Brain microvascular endothelial cell (primary cell): ENCODE measurements around the gene IST1.
A peak's percentile ranks its signal among the peaks of the same experiment; 100 is the strongest.

ENCODE experiments used
- DNase-seq: peaks from one replicate; pipeline ENCODE4 v3.0.0-alpha.2; 2020
- H3K27ac ChIP-seq: fragments of 250-450 bp; sonication (Bioruptor Pico); 2 replicates; pipeline ENCODE4 v1.5.1; 2020; ENCODE audit warnings: mild to moderate bottlenecking, moderate library complexity
- H3K27me3 ChIP-seq: fragments of 250-450 bp; sonication (Bioruptor Pico); replicated peaks from 2 replicates; pipeline ENCODE4 v1.5.1; 2020; ENCODE audit warnings: mild to moderate bottlenecking
- H3K36me3 ChIP-seq: fragments of 250-450 bp; sonication (Bioruptor Pico); replicated peaks from 2 replicates; pipeline ENCODE4 v1.5.1; 2020; ENCODE audit warnings: mild to moderate bottlenecking
- H3K4me3 ChIP-seq: 2 replicates; pipeline ENCODE4 v1.5.1; 2011; ENCODE audit warnings: low read depth, mild to moderate bottlenecking, control low read depth, low read length, moderate library complexity
- in situ Hi-C: cut with HindIII; loops from 2 replicates; pipeline ENCODE4 v1.10.0; 2017; ENCODE audit warnings: low sequenced_read_pairs, low pct_ligation_motif_present
- TF ChIP-seq, protein P1 (sequence below): IDR thresholded peaks from 2 replicates; pipeline ENCODE4 v1.5.1; 2011; ENCODE audit warnings: low read depth, mild to moderate bottlenecking, moderate library complexity, low read length, control low read depth, inconsistent platforms; ENCODE audit errors: missing control alignments

IST1 gene

DNA sequence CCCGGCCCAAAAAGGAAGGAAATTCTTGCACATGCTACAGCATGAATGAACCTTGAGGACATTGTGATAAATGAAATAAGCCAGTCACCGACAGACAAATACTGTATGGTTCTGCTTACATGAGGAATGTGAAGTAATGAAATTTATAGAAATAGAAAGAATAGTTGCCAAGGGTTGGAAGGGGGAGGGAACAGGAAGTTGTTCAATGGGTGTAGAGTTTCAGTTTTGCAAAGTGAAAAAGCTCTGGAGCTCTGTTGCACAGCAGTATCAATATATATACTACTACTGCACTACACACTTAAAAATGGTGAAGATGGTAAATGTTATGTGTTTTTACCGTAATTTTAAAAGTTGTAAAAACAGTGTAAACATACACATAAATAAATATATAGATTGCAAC, 61.2 kb downstream of the IST1 start:
- H3K27me3 ChIP-seq, result no peaks in the 10 kb centered on the region
- H3K36me3 ChIP-seq, result no peaks in the 10 kb centered on the region
- H3K27ac ChIP-seq, result no peak overlapping the region
- no peak for DNase-seq
- TF ChIP-seq, protein P1, sequence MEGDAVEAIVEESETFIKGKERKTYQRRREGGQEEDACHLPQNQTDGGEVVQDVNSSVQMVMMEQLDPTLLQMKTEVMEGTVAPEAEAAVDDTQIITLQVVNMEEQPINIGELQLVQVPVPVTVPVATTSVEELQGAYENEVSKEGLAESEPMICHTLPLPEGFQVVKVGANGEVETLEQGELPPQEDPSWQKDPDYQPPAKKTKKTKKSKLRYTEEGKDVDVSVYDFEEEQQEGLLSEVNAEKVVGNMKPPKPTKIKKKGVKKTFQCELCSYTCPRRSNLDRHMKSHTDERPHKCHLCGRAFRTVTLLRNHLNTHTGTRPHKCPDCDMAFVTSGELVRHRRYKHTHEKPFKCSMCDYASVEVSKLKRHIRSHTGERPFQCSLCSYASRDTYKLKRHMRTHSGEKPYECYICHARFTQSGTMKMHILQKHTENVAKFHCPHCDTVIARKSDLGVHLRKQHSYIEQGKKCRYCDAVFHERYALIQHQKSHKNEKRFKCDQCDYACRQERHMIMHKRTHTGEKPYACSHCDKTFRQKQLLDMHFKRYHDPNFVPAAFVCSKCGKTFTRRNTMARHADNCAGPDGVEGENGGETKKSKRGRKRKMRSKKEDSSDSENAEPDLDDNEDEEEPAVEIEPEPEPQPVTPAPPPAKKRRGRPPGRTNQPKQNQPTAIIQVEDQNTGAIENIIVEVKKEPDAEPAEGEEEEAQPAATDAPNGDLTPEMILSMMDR, result no peak
- in situ Hi-C loops, result no loop called here
- no peak overlapping the region for H3K4me3 ChIP-seq

DNA sequence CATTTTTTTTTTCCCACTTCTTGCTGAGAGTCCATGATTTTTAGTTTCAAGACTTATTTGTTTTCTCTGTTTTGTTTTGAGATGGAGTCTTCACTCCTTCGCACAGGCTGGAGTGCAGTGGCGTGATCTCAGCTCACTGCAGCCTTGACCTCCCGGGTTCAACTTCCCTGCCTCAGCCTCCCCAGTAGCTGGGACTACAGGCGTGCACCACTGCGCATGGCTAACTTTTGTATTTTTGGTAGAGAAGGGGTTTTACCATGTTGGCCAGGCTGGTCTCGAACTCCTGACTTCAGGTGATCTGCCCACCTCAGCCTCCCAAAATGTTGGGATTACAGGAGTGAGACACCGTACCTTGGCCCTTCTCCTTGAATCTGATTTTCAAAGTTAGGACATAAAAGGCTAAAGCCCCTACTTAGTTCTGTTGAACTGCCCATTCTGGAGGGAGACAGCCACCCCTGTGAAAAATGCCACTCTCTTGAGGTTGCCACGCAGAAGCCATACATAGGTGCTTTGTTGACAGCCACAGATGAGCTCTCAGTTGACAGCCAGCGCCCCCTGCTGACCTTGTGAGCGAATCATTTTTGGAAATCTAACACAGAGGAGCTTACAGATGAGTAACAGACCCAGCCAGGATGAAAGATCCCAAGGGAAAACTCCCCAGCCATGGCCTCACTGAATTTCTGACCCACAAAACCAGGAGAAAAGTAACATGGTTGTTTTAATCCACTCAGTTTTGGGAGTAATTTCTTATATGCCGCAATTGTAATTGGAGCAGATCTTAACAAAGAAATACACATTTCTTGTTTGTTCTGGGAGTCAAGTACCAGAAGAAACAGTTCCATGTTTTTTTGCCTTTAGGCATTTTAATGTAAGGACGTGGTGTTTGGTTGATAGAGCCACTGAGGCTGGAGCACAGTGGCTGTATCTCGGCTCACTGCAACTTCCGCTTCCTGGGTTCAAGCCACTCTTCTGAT, 66.0 kb downstream of the IST1 start:
- Histone ChIP-seq H3K36me3 (no peaks in the 10 kb centered on the region), H3K4me3 (no peak overlapping the region), H3K27me3 (no peaks in the 10 kb centered on the region), H3K27ac (no peak overlapping the region)
- TF ChIP-seq, protein P1, result peak; percentile 85
- peak; percentile 94 for DNase-seq
- in situ Hi-C loops, result no loop called here

DNA sequence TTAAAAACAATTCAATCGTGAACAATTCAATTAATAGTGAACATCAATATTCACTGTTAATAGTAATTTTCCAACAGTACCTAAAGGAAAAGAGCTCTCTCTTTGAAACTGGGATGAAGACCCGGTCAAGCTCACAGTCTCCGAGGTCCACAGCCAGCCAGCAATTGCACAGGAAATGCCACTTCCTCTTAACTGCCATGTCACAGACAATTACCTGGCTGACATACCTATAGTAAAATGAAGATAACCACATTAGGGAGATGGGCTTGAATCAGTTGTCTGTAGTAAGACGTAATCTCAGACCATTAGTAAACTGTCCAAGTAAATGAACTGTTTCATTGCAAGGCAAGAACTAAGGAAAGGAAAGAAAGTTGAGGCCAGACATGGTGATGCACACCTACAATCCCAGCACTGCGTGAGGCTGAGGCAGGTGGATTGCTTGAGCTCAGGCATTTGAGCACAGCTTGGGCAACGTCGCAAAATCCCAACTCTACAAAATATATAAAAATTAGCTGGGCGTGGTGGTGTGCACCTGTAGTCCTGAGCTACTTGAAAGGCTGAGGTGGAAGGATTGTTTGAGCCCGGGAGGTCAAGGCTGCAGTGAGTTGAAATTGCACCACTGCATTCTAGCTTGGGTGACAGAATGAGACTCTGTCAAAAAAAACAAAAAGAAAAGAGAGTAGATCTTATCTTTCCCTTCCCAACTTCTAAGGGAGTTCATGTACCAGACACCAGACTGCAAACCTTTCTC, 68.0 kb downstream of the IST1 start:
- no peak overlapping the region for H3K4me3 ChIP-seq
- DNase-seq, result no peak
- TF ChIP-seq, protein P1, result no peak
- no peak overlapping the region for H3K27ac ChIP-seq
- no peaks in the 10 kb centered on the region for H3K27me3 ChIP-seq
- in situ Hi-C loops, result no loop called here
- H3K36me3 ChIP-seq, result no peaks in the 10 kb centered on the region

DNA sequence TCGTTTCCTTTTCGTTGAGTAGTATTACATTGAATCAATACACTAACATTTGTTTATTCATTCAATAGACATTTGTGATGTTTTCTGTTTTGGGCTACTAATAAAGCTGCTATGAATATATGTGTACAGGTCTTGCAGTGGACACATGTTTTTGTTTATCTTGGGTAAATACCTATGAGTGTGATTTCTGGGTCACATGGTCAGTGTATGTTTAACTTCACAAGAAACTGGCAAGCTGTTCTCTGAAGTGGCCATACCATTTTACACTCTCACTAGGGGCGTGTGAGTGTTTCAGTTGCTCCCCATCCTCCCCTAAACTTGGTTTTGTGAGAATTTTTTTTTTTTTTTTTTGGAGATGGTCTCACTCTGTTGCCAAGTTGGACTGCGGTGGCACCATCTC, 69.9 kb downstream of the IST1 start:
- H3K36me3 ChIP-seq, result no peaks in the 10 kb centered on the region
- H3K27ac ChIP-seq, result no peak overlapping the region
- TF ChIP-seq, protein P1, result no peak
- H3K27me3 ChIP-seq, result no peaks in the 10 kb centered on the region
- H3K4me3 ChIP-seq, result no peak overlapping the region
- in situ Hi-C loops, result no loop called here
- DNase-seq, result no peak

DNA sequence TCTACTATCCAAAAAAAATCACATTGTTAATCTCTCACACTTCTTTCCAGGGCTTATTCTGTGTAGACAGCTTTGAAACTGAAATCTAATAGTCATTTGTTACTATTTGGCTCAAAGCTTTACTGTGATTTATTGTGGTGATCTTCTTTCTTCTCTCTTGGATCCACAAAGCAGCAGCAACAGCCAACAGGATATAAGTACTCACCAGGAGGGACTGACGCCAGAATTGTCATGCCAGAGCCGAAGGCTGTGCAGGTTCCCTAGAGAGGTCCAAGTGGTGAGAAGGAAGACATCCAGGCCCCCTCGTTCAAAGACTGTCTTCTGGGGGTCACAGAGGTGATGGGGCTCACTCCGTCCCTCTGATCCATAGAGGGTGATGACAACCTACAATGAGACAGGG, 71.6 kb downstream of the IST1 start:
- in situ Hi-C loops, result no loop called here
- no peaks in the 10 kb centered on the region for H3K36me3 ChIP-seq
- H3K27me3 ChIP-seq, result no peaks in the 10 kb centered on the region
- TF ChIP-seq, protein P1, result no peak
- DNase-seq, result no peak
- no peak overlapping the region for H3K27ac ChIP-seq
- H3K4me3 ChIP-seq, result no peak overlapping the region
